Naive thymus-derived CD8-positive, alpha-beta T cell (primary cell): Measurements from ENCODE around the gene NKX1-1. TPM values are rescaled to one million over a fixed set of nuclear protein-coding genes. Genes with fewer than 3 reads are reported as not detected.

Source experiments
- ATAC-seq, 2 donors: fragments of 150-1000 bp; cut with Tn5 transposase in 1 of 2; sonication (Bioruptor Pico), chemical (Tn5 transposase) in 1 of 2; 1 replicate in 1 of 2; 2 replicates in 1 of 2; pipeline ENCODE4 v1.10.0; 2021; ENCODE audit warnings: mild to moderate bottlenecking in 2 of 2, moderate library complexity in 2 of 2
- POLR2A ChIA-PET: fragments of 350-600 bp; sonication (Branson Sonifier 250); formaldehyde crosslinking; loops from one replicate; lab custom pipeline; 2021; ENCODE audit warnings: antibody characterized with exemption; lab: Charles Lee
- DNase-seq, 10 donors: peaks; one replicate each; pipeline versions ENCODE4 v3.0.0 to v3.0.0-alpha.2; 2020 to 2022
- H3K27ac Mint-ChIP-seq, 10 donors: one replicate each; pipeline ENCODE4 v1.8.0; 2020 to 2022; ENCODE audit warnings: mild to moderate bottlenecking in 10 of 10, mixed read lengths in 10 of 10, moderate library complexity in 4 of 10, inconsistent platforms in 1 of 10
- H3K27me3 Mint-ChIP-seq, 5 donors: one replicate each; pipeline ENCODE4 v1.8.0; 2021 to 2022; ENCODE audit warnings: mixed read lengths in 5 of 5
- H3K36me3 Mint-ChIP-seq, 3 donors: one replicate each; pipeline ENCODE4 v1.8.0; 2020 to 2022; ENCODE audit warnings: mixed read lengths in 3 of 3, mild to moderate bottlenecking in 2 of 3, inconsistent platforms in 1 of 3
- H3K4me1 Mint-ChIP-seq, 4 donors: one replicate each; pipeline ENCODE4 v1.8.0; 2021 to 2022; ENCODE audit warnings: mixed read lengths in 4 of 4
- H3K4me3 Mint-ChIP-seq, 10 donors: one replicate each; pipeline ENCODE4 v1.8.0; 2020 to 2022; ENCODE audit warnings: mild to moderate bottlenecking in 10 of 10, mixed read lengths in 10 of 10, moderate library complexity in 6 of 10, inconsistent platforms in 1 of 10
- H3K9me3 Mint-ChIP-seq, 9 donors: one replicate each; pipeline ENCODE4 v1.8.0; 2020 to 2022; ENCODE audit warnings: mixed read lengths in 9 of 9, mild to moderate bottlenecking in 3 of 9, inconsistent platforms in 1 of 9, moderate library complexity in 1 of 9
- polyA plus RNA-seq, 3 donors: library from polyadenylated mRNA; unstranded; fragments of 300-500 nt; fragmentation: Illumina TruSeq; gene quantifications; one replicate each; pipeline ENCODE4 v1.2.3, GENCODE V29; 2021
- total RNA-seq, 8 experiments: library from RNA in 2 of 8; stranded (reverse) in 2 of 8; gene quantifications; one replicate each; pipeline ENCODE4 v1.2.3 and lab custom pipeline; 2021 to 2026

Gene NKX1-1
- total and polyA plus RNA-seq, 5 experiments from 2014 or later: not detected

DNA sequence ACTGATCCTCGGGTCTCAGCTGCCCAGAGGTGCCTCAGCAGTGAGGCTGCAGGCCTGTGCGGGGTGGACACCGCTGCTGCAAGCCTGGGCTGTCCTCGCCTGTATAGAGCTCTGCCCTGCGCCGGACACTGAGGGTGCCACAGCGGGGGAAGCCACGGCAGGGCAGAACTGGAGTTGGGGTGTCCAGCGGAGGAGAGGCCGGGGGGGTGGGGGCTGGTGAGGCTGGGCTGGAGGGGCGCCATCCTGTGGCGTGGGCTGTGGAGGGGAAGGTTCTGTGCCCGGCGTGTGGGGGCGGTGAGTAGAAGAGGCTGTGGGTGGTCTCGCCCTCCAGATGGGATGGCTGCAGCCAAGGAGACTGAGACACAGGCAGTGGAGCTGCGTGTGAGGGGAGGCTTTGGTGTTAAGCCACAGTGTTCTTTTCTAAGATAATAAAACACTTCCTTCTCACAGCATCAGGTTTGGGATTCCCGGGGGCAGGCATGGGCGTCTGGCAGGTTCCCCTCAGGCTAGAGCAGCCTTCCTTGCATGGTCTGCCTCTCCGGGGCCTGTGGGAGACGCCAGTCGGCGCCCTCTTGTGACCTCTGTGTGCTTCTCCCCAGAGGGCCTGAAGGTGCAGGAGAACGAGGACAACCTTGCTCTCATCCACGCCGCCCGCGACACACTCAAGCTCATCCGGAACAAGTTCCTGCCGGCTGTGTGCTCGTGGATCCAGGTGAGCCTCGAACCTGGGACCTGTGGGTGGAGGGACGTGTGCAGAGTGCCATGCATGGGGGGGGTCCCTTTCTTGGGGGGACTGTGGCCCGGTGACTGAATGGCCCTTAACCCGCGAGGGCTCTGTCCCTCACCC lies 51.9 kb downstream of the NKX1-1 start:
- H3K27ac Mint-ChIP-seq: no peak overlapping the region
- no peak overlapping the region for H3K4me3 Mint-ChIP-seq
- peaks cover 0 to 11% (median 3%) of the 10 kb centered on the region in 3 donors for H3K36me3 Mint-ChIP-seq
- no peaks in the 10 kb centered on the region for H3K9me3 Mint-ChIP-seq
- POLR2A ChIA-PET: interaction anchor here (0.6 to 5.2 kb wide), 6 partner anchors 9 to 275 kb away, joined by 3 to 21 read pairs (median 4); partner anchors contain the start of gene CTBP1
- H3K4me1 Mint-ChIP-seq: peaks cover 6 to 22% (median 11%) of the 10 kb centered on the region in 4 donors
- no peak for DNase-seq
- H3K27me3 Mint-ChIP-seq: no peaks in the 10 kb centered on the region
- no peak for ATAC-seq

DNA sequence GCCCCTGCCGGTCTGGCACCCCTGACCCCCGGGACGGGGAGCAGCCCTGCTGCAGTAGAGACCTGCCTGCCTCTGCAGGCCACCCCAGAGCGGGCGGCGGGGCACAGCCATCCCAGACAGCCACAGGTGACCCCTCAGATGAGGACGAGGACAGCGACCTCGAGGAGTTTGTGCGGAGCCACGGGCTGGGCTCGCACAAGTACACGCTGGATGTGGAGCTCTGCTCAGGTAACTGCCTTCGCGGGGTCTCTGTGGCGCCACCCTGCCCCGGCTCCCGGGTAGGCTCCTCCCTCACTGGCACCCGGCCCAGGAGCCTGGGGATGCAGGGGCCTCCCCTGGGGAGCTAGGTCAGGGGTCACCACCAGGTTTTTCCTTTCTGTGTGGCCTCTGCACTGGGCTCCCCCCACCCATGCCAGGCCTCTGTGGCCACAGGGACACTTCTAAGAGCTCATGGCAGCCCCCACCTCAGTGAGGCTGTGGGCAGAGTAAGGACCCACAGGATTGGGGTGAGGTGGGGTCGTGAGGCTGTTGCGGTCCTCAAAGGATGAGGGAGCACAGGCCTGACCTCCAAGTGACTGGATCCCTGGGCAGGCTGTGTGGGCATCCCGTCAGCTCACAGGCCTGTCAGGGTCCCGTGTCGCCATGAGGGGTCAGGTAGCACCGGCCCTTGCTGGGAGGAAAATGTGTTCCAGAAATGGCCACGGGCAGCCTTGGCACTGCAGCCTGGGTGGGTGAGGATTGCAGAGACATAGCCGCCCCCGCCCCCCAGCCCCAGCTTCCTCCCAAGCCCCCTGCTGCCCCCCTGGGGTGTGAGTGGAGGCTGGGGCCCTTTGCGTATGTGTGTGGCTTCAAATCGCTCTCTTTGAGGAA lies 52.8 kb downstream of the NKX1-1 start:
- POLR2A ChIA-PET: interaction anchor here (0.6 to 5.2 kb wide), 4 partner anchors 63 to 252 kb away, joined by 3 to 21 read pairs (median 4); partner anchors contain the start of gene CTBP1
- peaks cover 0 to 6% (median 3%) of the 10 kb centered on the region in 3 donors for H3K36me3 Mint-ChIP-seq
- no peak overlapping the region for H3K27ac Mint-ChIP-seq
- H3K9me3 Mint-ChIP-seq: no peaks in the 10 kb centered on the region
- ATAC-seq (no peak), DNase-seq (no peak)
- H3K4me1 Mint-ChIP-seq: peaks cover 9 to 31% (median 19%) of the 10 kb centered on the region in 4 donors
- no peak overlapping the region for H3K4me3 Mint-ChIP-seq
- no peaks in the 10 kb centered on the region for H3K27me3 Mint-ChIP-seq

Other genes with a start within 250 kb of the NKX1-1 start
- gene SPON2, start 233.9 kb downstream of the NKX1-1 start, total RNA-seq: 10 to 100 TPM; 16.5 to 16.6 TPM
- gene SPON2, start 233.9 kb downstream of the NKX1-1 start, polyA plus RNA-seq: 10 to 100 TPM in 1 of 3 donors, 1 to 10 TPM in 2; 8.5 to 45.9 (median 9.5) TPM
- 100 to 1,000 TPM; 189 to 193 TPM for gene CTBP1, start 157.3 kb downstream of the NKX1-1 start, total RNA-seq
- gene CTBP1, start 157.3 kb downstream of the NKX1-1 start, polyA plus RNA-seq: 100 to 1,000 TPM in 1 of 3 donors, 10 to 100 TPM in 2; 51.0 to 104 (median 93.7) TPM
- 100 to 1,000 TPM; 107 to 112 TPM for gene MAEA, start 116.6 kb downstream of the NKX1-1 start, total RNA-seq
- 10 to 100 TPM; 56.7 to 75.1 (median 59.2) TPM for gene MAEA, start 116.6 kb downstream of the NKX1-1 start, polyA plus RNA-seq
- gene UVSSA, start 59.2 kb downstream of the NKX1-1 start, total RNA-seq: 10 to 100 TPM; 39.4 to 39.5 TPM
- gene UVSSA, start 59.2 kb downstream of the NKX1-1 start, polyA plus RNA-seq: 1 to 10 TPM; 1.9 to 6.2 (median 2.4) TPM